ENCODE measurements around the gene KCNC3.
"Not testable (repeated sequence)": the region's sequence is repeated elsewhere in the genome, so short reads cannot be mapped to it uniquely, and the experiment has no call there.

Gene KCNC3

GRCh38 chr19:50353487-50353880 lies 24.3 kb upstream of the KCNC3 start:
- DNase-seq, result not testable (repeated sequence)

GRCh38 chr19:50352242-50352641 lies 23.1 kb upstream of the KCNC3 start:
- no peak for DNase-seq

- no peak for DNase-seq
Measured at GRCh38 chr19:50349277-50350057, 20.3 kb upstream of the KCNC3 start.

- peak in 1 of 2 donors; percentile 65 for DNase-seq
Measured at GRCh38 chr19:50347089-50347581, 18.0 kb upstream of the KCNC3 start.

GRCh38 chr19:50344661-50345318 lies 15.6 kb upstream of the KCNC3 start:
- peak in 1 of 2 donors; percentile 71 for DNase-seq

- DNase-seq, result peak in 1 of 2 donors; percentile 35
Measured at GRCh38 chr19:50341091-50341564, 12.0 kb upstream of the KCNC3 start.

GRCh38 chr19:50340331-50340730 lies 11.2 kb upstream of the KCNC3 start:
- no peak for DNase-seq

GRCh38 chr19:50337031-50337430 lies 7.9 kb upstream of the KCNC3 start:
- DNase-seq, result not testable (repeated sequence)

GRCh38 chr19:50334741-50335421 lies 5.7 kb upstream of the KCNC3 start:
- DNase-seq, result no peak

GRCh38 chr19:50333737-50334617 lies 4.8 kb upstream of the KCNC3 start:
- no peak for DNase-seq

- DNase-seq, result peak; percentile 93 to 94
Measured at GRCh38 chr19:50333235-50333736, 4.1 kb upstream of the KCNC3 start.

GRCh38 chr19:50332244-50333038 lies 3.3 kb upstream of the KCNC3 start:
- no peak for DNase-seq

GRCh38 chr19:50331994-50332243 lies 2.7 kb upstream of the KCNC3 start:
- DNase-seq, result no peak

- DNase-seq, result no peak
Measured at GRCh38 chr19:50331221-50331993, 2.2 kb upstream of the KCNC3 start.

- peak; percentile 87 to 88 for DNase-seq
Measured at GRCh38 chr19:50330365-50331078, 1.3 kb upstream of the KCNC3 start.

GRCh38 chr19:50329926-50330294 lies 733 bp upstream of the KCNC3 start:
- not testable (repeated sequence) for DNase-seq

GRCh38 chr19:50328873-50329145 lies 368 bp downstream of the KCNC3 start:
- DNase-seq, result no peak

- no peak for DNase-seq
Measured at GRCh38 chr19:50328224-50328872, 829 bp downstream of the KCNC3 start.

- no peak for DNase-seq
Measured at GRCh38 chr19:50327461-50328223, 1.5 kb downstream of the KCNC3 start.

Data from CD4-positive, alpha-beta T cell treated with Interleukin-4 for 1 hour (primary cell).